HG03575 (cell line): ENCODE results near the gene ATF7.

Experiments
- ATAC-seq: cut with Tn5 transposase; IDR thresholded peaks from one replicate; pipeline ENCODE4 v1.9.1; 2021; ENCODE audit not compliant: unreplicated experiment, insufficient number of reproducible peaks, low FRiP score; ENCODE audit errors: extremely low read depth

Gene ATF7

GRCh38 chr12:53479331-53479730 is 146.9 kb downstream of the ATF7 start:
- no peak for ATAC-seq

GRCh38 chr12:53478865-53479264 is 147.3 kb downstream of the ATF7 start:
- ATAC-seq, result no peak

- ATAC-seq, result no peak
Measured at GRCh38 chr12:53476769-53477209, 149.4 kb downstream of the ATF7 start.

- ATAC-seq, result no peak
Measured at GRCh38 chr12:53474819-53475218, 151.4 kb downstream of the ATF7 start.

GRCh38 chr12:53474077-53474476 is 152.1 kb downstream of the ATF7 start:
- no peak for ATAC-seq

GRCh38 chr12:53472056-53472582 is 154.1 kb downstream of the ATF7 start:
- no peak for ATAC-seq

GRCh38 chr12:53468282-53468681 is 157.9 kb downstream of the ATF7 start:
- ATAC-seq, result no peak

- no peak for ATAC-seq
Measured at GRCh38 chr12:53467880-53468279, 158.3 kb downstream of the ATF7 start.

- ATAC-seq, result no peak
Measured at GRCh38 chr12:53467082-53467481, 159.1 kb downstream of the ATF7 start.

GRCh38 chr12:53466640-53467039 is 159.5 kb downstream of the ATF7 start:
- no peak for ATAC-seq

GRCh38 chr12:53465679-53466078 is 160.5 kb downstream of the ATF7 start:
- no peak for ATAC-seq

- no peak for ATAC-seq
Measured at GRCh38 chr12:53464685-53465418, 161.3 kb downstream of the ATF7 start.

GRCh38 chr12:53463802-53464560 is 162.2 kb downstream of the ATF7 start:
- no peak for ATAC-seq

GRCh38 chr12:53462935-53463334 is 163.2 kb downstream of the ATF7 start:
- ATAC-seq, result no peak

GRCh38 chr12:53461591-53461990 is 164.6 kb downstream of the ATF7 start:
- no peak for ATAC-seq

- no peak for ATAC-seq
Measured at GRCh38 chr12:53461059-53461458, 165.1 kb downstream of the ATF7 start.

- no peak for ATAC-seq
Measured at GRCh38 chr12:53459097-53459496, 167.1 kb downstream of the ATF7 start.
